Daoy (cell line): Measurements from ENCODE around the gene WASHC2C. TPM values are rescaled to one million over a fixed set of nuclear protein-coding genes. Genes with fewer than 3 reads are reported as not detected.
"Not testable (repeated sequence)": the region's sequence is repeated elsewhere in the genome, so short reads cannot be mapped to it uniquely, and the experiment has no call there.

Source experiments
- DNase-seq: peaks from one replicate; pipeline ENCODE4 v3.0.0-alpha.2; 2015; ENCODE audit warnings: low read depth
- total RNA-seq: library from RNA; depleted of rRNA; stranded (reverse); fragments of >200 nt; shearing (Covaris generic); gene quantifications from 2 replicates; pipeline ENCODE4 v1.2.3, GENCODE V29; 2014; rRNA removed

Gene WASHC2C
- 11.6 and 15.6 TPM in 2 replicates for total RNA-seq

- DNase-seq = peak; percentile 91
Observed at GRCh38 chr10:45726703-45727420, at the start of gene WASHC2C. WASHC2C (plus strand) TSS chr10:45727266; CDS start chr10:45727318, 52 bp downstream.

GRCh38 chr10:45678467-45678866, 48.6 kb upstream of the WASHC2C start:
- DNase-seq = not testable (repeated sequence)

- DNase-seq = not testable (repeated sequence)
Observed at GRCh38 chr10:45710200-45710796, 16.8 kb upstream of the WASHC2C start.

GRCh38 chr10:45711223-45711622, 15.8 kb upstream of the WASHC2C start:
- not testable (repeated sequence) for DNase-seq

- DNase-seq = not testable (repeated sequence)
Observed at GRCh38 chr10:45717053-45717452, 10.0 kb upstream of the WASHC2C start.

- not testable (repeated sequence) for DNase-seq
Observed at GRCh38 chr10:45717642-45718041, 9.4 kb upstream of the WASHC2C start.

GRCh38 chr10:45721503-45721902, 5.6 kb upstream of the WASHC2C start:
- not testable (repeated sequence) for DNase-seq

GRCh38 chr10:45723851-45724250, 3.2 kb upstream of the WASHC2C start:
- DNase-seq = not testable (repeated sequence)

- not testable (repeated sequence) for DNase-seq
Observed at GRCh38 chr10:45727421-45727965, 427 bp downstream of the WASHC2C start.

- not testable (repeated sequence) for DNase-seq
Observed at GRCh38 chr10:45734449-45734848, 7.4 kb downstream of the WASHC2C start.

GRCh38 chr10:45734867-45735266, 7.8 kb downstream of the WASHC2C start:
- DNase-seq = not testable (repeated sequence)

GRCh38 chr10:45741559-45741958, 14.5 kb downstream of the WASHC2C start:
- not testable (repeated sequence) for DNase-seq

GRCh38 chr10:45742014-45742413, 14.9 kb downstream of the WASHC2C start:
- not testable (repeated sequence) for DNase-seq

- DNase-seq = not testable (repeated sequence)
Observed at GRCh38 chr10:45751141-45751540, 24.1 kb downstream of the WASHC2C start.

- not testable (repeated sequence) for DNase-seq
Observed at GRCh38 chr10:45752210-45752609, 25.1 kb downstream of the WASHC2C start.

GRCh38 chr10:45753979-45754495, 27.0 kb downstream of the WASHC2C start:
- DNase-seq = peak; percentile 5

GRCh38 chr10:45755083-45755482, 28.0 kb downstream of the WASHC2C start:
- DNase-seq = not testable (repeated sequence)

GRCh38 chr10:45756065-45756464, 29.0 kb downstream of the WASHC2C start:
- DNase-seq = not testable (repeated sequence)

- not testable (repeated sequence) for DNase-seq
Observed at GRCh38 chr10:45757661-45758396, 30.8 kb downstream of the WASHC2C start.

- DNase-seq = not testable (repeated sequence)
Observed at GRCh38 chr10:45761622-45762021, 34.6 kb downstream of the WASHC2C start.

- not testable (repeated sequence) for DNase-seq
Observed at GRCh38 chr10:45763037-45763436, 36.0 kb downstream of the WASHC2C start.

- not testable (repeated sequence) for DNase-seq
Observed at GRCh38 chr10:45768334-45768733, 41.3 kb downstream of the WASHC2C start.
